Measurements from ENCODE around the gene FADS6. TPM values are rescaled to one million over a fixed set of nuclear protein-coding genes. Genes with fewer than 3 reads are reported as not detected.
"Not testable (repeated sequence)": the region's sequence is repeated elsewhere in the genome, so short reads cannot be mapped to it uniquely, and the experiment has no call there.

Gene FADS6
- total RNA-seq, 2 experiments from 2014 or later = not detected

GRCh38 chr17:74870512-74870911, 22.9 kb downstream of the FADS6 start:
- Mint-ChIP-seq H3K27ac (no peak overlapping the region), H3K9me3 (no peaks in the 10 kb centered on the region), H3K27me3 (no peaks in the 10 kb centered on the region), H3K4me1 (peaks cover 12% of the 10 kb centered on the region), H3K4me3 (no peak overlapping the region), H3K36me3 (peaks cover 1% of the 10 kb centered on the region)
- no peak for DNase-seq

GRCh38 chr17:74870028-74870427, 23.4 kb downstream of the FADS6 start:
- not testable (repeated sequence) for H3K9me3 Mint-ChIP-seq, DNase-seq, H3K27me3 Mint-ChIP-seq, H3K4me1 Mint-ChIP-seq, H3K36me3 Mint-ChIP-seq, H3K27ac Mint-ChIP-seq, H3K4me3 Mint-ChIP-seq

DNA sequence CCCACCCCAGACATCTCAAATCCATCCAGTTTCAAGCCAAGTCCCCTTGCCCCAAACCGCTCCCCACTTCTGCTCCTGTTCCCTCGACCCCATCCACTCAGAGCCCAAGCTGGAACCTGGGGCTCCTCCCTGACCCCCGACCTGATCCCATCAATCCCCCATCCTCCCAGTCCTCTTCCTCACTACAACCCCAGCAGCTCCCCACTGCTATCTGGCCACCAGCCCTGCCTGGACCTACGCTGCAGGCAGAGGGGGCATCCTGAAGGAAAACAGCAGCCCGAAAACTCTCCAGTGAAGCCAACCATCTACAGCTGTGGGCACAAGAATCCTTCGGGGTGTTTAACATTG, 24.6 kb downstream of the FADS6 start:
- Mint-ChIP-seq H3K4me1 (peaks cover 5% of the 10 kb centered on the region), H3K4me3 (no peak overlapping the region), H3K36me3 (peaks cover 1% of the 10 kb centered on the region), H3K27me3 (no peaks in the 10 kb centered on the region), H3K27ac (no peak overlapping the region), H3K9me3 (no peaks in the 10 kb centered on the region)
- DNase-seq = no peak

GRCh38 chr17:74868251-74868907, 25.1 kb downstream of the FADS6 start:
- DNase-seq = no peak
- Mint-ChIP-seq H3K4me3 (no peak overlapping the region), H3K27me3 (no peaks in the 10 kb centered on the region), H3K9me3 (no peaks in the 10 kb centered on the region), H3K4me1 (peaks cover 4% of the 10 kb centered on the region), H3K36me3 (peaks cover 1% of the 10 kb centered on the region), H3K27ac (no peak overlapping the region)

DNA sequence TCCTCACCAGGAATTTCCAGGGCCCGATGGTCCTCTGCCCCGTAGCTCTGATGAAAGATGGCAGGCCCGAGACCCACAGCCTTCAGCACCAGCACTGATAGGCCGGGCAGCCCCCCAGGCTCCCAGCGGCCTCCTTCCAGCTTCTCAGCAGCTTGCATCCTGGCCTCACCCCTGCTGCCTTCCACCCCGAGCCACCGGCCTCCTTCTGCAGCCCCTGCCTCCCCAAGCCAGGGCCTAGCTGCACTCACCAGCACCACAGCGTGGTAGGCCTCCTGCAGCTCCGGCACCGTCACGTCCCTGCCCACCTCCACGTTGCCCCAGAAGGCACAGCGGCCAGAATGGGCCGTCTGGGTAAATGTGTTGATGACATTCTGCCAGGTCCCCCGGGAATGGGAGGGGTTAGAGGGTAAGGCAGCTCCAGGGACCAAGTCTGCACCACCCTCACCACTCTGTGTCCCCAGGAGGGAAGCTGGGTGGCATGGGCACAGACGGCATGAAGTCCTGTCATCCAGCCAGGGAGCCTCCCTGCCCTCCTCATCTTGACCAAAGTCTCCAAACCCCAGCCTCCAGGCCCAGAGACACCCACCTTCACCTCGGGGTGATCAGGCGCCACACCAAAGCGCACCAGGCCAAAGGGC, 27.1 kb downstream of the FADS6 start:
- peaks cover 5% of the 10 kb centered on the region for H3K4me1 Mint-ChIP-seq
- no peak overlapping the region for H3K27ac Mint-ChIP-seq
- no peak overlapping the region for H3K4me3 Mint-ChIP-seq
- H3K36me3 Mint-ChIP-seq = peaks cover 1% of the 10 kb centered on the region
- H3K9me3 Mint-ChIP-seq = no peaks in the 10 kb centered on the region
- H3K27me3 Mint-ChIP-seq = peaks cover 10% of the 10 kb centered on the region
- no peak for DNase-seq

GRCh38 chr17:74865504-74866197, 27.8 kb downstream of the FADS6 start:
- peaks cover 1% of the 10 kb centered on the region for H3K36me3 Mint-ChIP-seq
- no peaks in the 10 kb centered on the region for H3K9me3 Mint-ChIP-seq
- H3K27me3 Mint-ChIP-seq = peaks cover 17% of the 10 kb centered on the region
- DNase-seq = no peak
- peaks cover 7% of the 10 kb centered on the region for H3K4me1 Mint-ChIP-seq
- no peak overlapping the region for H3K4me3 Mint-ChIP-seq
- no peak overlapping the region for H3K27ac Mint-ChIP-seq

DNA sequence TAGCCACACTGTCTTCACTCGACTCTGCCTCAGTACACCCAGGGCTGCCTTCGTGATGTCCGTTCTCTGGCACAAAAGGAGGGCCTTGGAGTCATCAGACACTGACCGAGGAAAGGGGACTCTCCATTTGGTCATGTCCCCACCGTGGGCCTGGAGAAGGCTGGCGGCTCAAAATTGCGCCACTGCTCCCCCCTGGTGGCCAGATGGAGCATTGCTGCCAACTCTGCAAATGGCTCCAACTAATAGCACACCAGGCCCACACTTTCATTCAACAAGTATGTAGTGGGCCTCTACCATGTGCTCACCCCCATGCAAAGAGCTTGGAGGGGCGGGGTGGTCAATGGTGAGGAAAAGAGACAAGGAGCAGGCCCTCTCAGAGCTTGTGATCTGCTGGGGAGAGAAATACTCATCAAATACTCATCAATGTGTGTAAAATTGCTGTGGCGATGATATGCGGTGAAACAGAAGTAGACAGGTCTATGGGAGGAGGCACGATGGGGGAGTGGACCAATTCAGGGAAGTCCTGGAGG, 28.5 kb downstream of the FADS6 start:
- H3K27me3 Mint-ChIP-seq = peaks cover 24% of the 10 kb centered on the region
- DNase-seq = peak; percentile 66
- H3K36me3 Mint-ChIP-seq = peaks cover 1% of the 10 kb centered on the region
- no peak overlapping the region for H3K4me3 Mint-ChIP-seq
- H3K4me1 Mint-ChIP-seq = peaks cover 10% of the 10 kb centered on the region
- H3K9me3 Mint-ChIP-seq = no peaks in the 10 kb centered on the region
- no peak overlapping the region for H3K27ac Mint-ChIP-seq

DNA sequence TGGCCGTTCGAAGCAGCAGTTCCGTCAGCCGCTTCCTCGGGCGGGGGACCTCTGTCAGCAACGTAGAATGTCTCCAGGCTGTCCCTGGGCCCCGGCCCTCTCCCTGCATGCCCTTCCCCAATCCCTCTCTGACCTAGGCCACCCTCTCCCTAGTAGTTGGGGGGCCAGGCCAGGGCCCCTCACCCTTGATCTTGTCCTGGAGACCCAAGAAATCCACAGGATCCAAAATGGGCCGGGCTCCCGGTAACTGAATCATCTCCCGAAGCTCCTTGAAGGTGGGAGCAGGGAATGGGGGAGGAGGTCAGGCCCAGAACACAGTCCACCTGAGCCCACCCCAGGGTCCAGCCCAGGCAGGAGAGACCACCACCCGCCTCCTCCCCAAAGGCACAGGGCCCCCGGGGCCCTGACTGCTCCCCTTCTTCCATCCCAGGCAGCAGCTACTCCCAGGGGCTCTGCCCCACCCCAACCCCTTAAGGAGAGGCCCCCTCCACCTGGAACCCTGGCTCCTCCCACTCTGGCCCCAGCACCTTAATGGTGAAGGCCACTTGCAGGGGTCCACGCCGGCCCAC, 29.1 kb downstream of the FADS6 start:
- H3K4me1 Mint-ChIP-seq = peaks cover 10% of the 10 kb centered on the region
- H3K27ac Mint-ChIP-seq = no peak overlapping the region

GRCh38 chr17:74863420-74864296, 29.8 kb downstream of the FADS6 start:
- Mint-ChIP-seq H3K27ac (no peak overlapping the region), H3K4me3 (no peak overlapping the region), H3K9me3 (no peaks in the 10 kb centered on the region), H3K27me3 (peaks cover 36% of the 10 kb centered on the region), H3K36me3 (peaks cover 1% of the 10 kb centered on the region), H3K4me1 (peaks cover 12% of the 10 kb centered on the region)
- DNase-seq = no peak

More for the DNA sequence above, 29.1 kb downstream of the FADS6 start:
- Mint-ChIP-seq H3K27me3 (peaks cover 29% of the 10 kb centered on the region), H3K4me3 (no peak overlapping the region), H3K9me3 (no peaks in the 10 kb centered on the region), H3K36me3 (peaks cover 1% of the 10 kb centered on the region)
- DNase-seq = no peak

- Mint-ChIP-seq H3K27ac (no peak overlapping the region), H3K4me3 (no peak overlapping the region), H3K36me3 (no peaks in the 10 kb centered on the region), H3K9me3 (no peaks in the 10 kb centered on the region), H3K4me1 (peaks cover 12% of the 10 kb centered on the region), H3K27me3 (peaks cover 42% of the 10 kb centered on the region)
- no peak for DNase-seq
These were observed 30.5 kb downstream of the FADS6 start for GRCh38 chr17:74862919-74863318.

DNA sequence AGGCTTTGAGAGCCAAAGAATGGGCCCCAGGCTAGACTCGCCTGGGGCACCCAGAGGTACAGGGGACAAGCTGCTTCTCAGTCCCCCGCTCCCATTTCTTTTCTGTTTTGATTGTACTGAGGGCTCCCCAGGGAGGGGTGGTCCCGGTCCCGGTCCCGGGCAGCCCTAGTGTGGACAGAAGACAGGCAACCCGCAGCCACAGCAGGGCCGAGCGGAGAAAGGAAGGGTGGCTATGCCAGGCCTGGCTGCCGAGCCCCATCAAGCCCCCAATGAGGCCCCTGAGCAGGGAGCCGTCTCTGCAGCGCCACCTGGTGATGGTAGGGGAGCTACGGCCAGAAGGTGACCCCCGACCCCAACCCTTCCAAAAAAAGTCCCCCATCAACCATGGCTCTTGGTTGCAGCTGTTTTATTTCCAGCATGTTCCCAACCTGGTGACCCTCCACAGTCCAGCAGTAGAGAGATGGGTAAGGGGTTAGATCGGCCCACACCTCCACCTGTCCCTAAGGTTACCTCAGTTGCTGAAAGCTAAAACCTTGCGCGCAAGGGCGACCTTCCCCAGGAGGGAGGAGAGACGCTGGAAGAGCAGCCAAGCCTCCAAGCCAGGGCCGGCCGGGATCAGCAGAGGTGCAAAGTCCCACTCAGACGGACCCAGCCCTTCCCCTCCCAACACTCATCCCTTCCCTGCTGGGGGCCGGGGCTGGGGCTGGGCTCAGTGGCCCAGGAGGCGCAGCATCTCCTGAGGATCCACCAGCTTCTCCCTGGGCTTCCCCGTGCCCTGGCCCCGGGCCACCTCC, 31.1 kb downstream of the FADS6 start:
- Mint-ChIP-seq H3K9me3 (no peaks in the 10 kb centered on the region), H3K4me1 (peaks cover 12% of the 10 kb centered on the region), H3K27ac (no peak overlapping the region), H3K27me3 (peaks cover 48% of the 10 kb centered on the region), H3K4me3 (peak overlapping the region; percentile 37), H3K36me3 (no peaks in the 10 kb centered on the region)
- DNase-seq = peak; percentile 80

DNA sequence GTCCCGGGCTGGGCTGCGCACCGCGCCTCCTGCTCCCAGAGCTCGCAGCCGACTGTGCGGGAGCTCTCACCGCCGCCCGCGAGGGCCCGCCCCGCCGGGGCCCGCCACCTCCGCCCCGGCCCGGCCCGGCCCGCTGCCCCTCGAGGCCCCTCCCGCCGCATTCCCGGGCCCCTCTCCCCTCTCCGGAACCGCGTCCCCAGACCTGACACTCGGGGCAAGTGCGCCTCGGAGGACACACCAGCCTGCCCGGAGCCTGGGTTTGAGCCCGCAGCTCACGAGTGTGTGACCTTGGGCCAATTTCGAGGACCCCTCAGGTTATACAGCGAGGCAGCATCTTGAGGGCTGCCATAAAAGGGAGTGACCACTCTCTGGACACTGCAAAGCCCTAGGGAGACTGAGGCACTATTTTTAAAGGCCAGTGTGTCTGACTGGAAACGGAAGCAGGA, 31.7 kb downstream of the FADS6 start:
- no peak overlapping the region for H3K27ac Mint-ChIP-seq
- H3K27me3 Mint-ChIP-seq = peaks cover 55% of the 10 kb centered on the region
- no peak for DNase-seq
- H3K4me3 Mint-ChIP-seq = peak overlapping the region; percentile 37
- H3K4me1 Mint-ChIP-seq = peaks cover 12% of the 10 kb centered on the region
- no peaks in the 10 kb centered on the region for H3K36me3 Mint-ChIP-seq
- H3K9me3 Mint-ChIP-seq = no peaks in the 10 kb centered on the region

- peaks cover 61% of the 10 kb centered on the region for H3K27me3 Mint-ChIP-seq
- H3K4me3 Mint-ChIP-seq = no peak overlapping the region
- H3K27ac Mint-ChIP-seq = no peak overlapping the region
- peaks cover 12% of the 10 kb centered on the region for H3K4me1 Mint-ChIP-seq
- DNase-seq = no peak
- no peaks in the 10 kb centered on the region for H3K9me3 Mint-ChIP-seq
- no peaks in the 10 kb centered on the region for H3K36me3 Mint-ChIP-seq
These were observed 32.4 kb downstream of the FADS6 start for GRCh38 chr17:74860872-74861661.

Data from activated naive CD8-positive, alpha-beta T cell treated with anti-CD3 and anti-CD28 coated beads for 36 hours (primary cell).